ENCODE data around the gene NBPF3.

The NBPF3 gene

DNA sequence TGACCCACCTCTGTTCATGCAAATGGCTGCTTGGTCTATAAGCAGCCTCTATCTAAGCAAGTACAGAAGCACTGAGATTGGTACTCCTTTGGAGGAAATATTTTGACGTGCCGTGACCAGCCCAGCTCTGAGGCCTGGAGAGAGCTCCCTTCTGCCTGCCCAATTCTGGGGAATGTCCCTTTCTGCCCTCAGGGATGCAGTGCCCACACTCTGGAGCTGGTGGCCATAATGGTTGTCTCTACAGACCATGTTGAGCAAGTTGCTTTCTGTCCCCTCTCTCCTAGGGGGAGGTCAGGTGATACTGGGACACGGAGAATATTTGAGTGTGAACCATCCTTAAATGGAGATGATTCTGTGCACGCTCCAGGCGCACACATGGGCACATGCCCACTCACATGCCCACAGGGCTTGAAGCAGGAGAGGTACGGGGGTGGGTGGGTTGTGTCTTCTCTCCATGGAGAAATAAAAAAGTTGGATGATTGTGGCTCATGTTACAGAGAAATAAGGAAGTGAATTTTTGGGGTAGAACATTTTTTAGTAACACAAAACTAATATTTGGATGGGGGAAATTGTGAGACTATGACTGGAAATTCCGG, 55.4 kb downstream of the NBPF3 start:
- DNase-seq (ENCODE audit: low read depth) = no peak

GRCh38 chr1:21496063-21496462, 56.1 kb downstream of the NBPF3 start:
- no peak for DNase-seq (ENCODE audit: low read depth)

DNA sequence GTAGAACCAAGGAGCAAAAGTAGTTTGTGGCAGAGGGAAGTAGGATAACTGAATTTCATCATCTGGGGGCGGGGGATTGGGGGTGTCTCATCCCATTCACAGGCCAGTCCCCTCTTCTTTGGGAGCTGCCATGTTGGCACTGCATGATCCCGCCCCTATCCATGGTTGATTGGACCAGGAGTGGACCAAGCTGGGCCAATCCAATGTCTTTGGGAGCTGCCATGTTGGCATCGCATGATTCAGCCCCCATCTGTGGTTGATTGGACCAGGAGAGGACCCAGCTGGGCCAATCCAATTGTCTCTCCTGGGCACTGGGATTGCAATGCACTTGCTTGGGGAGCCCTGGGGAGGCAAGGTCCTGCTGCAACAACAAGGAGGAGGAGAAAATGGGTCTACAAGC, 56.9 kb downstream of the NBPF3 start:
- DNase-seq (ENCODE audit: low read depth) = no peak

DNA sequence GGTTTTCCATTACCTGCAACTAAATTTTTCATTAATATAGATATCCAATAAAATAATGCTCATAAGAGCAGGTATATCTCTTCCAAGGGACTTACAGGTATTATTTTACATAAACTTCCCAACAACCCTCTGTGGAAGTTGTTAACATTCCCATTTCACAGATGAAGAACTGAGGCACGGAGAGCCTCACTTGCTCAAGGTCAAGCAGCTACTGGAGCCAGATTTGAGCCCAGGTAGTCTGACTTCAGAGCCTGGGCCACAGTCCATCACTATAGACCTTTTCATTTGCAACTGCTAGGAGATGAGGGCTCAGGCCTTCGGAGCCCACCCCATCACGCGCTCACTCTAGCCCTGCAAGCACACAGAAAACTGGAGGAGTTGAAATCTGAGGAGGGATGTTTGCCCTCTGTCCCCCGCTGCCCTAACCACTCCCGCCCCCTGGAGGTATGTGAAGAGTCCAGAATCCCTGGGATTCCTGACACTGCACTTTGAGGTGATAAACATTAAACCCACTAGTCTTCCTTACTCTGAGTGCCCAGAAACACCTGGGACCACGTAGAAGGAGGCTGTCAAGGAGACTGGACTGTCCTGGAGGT, 57.6 kb downstream of the NBPF3 start:
- no peak for DNase-seq (ENCODE audit: low read depth)

- DNase-seq (ENCODE audit: low read depth) = no peak
Observed at GRCh38 chr1:21499283-21499950, 59.5 kb downstream of the NBPF3 start.

DNA sequence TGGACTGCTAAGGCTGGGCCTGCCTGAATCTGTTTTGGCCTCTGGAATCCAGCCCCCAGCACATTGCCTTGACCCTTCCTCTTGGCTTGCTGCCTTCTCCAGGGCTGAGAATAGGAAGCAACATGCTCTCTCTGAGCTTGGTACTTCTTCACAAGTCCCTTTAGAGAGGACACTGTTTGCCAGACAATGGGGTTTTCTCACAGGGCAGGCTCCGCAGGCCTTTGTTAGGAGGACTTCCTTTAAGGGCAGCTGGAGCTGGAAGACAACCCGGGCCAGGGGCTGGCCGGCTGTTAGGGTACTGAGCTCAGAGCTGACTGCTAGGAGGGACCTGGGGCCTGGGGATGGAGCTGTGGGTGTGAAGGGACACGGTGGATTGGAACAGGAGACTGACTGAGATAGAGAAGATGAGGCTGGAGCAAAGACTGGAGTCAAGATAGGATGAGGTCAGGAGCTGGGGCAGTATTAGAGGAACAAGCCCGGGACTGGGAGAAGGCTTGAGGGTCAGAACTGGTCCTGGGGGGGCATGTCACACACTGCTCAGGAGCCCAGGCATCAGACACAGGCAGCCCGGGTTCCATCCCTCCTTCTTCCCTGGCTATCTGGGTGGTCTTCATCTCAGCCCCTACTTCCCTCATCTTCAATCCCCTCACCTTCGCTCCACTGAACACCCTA, 63.9 kb downstream of the NBPF3 start:
- no peak for DNase-seq (ENCODE audit: low read depth)

GRCh38 chr1:21506804-21507203, 66.9 kb downstream of the NBPF3 start:
- no peak for DNase-seq (ENCODE audit: low read depth)

- DNase-seq (ENCODE audit: low read depth) = no peak
Observed at GRCh38 chr1:21507511-21508270, 67.8 kb downstream of the NBPF3 start.

DNA sequence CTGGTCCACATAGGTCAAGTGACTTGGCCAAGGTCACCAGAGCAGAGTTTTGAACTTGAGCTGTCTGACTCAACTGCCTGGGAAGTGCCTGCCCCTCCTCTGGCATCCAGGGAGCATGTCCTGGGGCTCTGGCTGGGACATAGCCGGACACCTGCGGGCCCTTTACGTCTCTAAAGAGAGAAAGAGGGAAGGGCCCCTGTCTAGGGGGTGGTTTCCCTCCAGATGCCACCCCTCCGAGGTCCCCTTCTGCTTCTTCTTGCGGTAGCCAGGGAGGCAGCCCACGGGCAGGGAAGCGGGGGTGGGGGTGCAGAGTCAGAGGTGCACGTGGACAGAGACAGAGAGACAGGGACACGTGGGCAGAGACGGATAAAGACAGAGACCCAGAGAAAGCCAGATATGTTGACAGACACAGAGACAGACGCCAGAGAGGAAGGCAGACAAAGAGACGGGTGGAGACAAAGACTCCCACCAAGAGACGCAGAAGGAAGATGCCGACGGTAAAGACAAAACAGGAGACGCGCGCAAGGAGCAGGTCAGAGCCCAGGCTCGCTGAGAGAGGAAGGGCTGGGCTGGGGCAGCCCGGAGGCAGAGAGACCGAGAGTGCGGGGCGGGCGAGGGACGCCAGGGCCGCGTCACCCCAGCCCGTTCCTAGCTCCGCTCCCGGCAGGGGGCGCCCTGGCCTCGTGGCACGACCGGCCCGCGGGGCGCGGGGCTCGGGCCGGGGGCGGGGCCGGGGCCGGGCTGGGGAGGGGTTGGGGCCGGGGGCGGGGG, 68.8 kb downstream of the NBPF3 start:
- DNase-seq (ENCODE audit: low read depth) = no peak

GRCh38 chr1:21509351-21510112, 69.6 kb downstream of the NBPF3 start, which contains the start of gene ALPL:
ALPL (plus strand) TSS chr1:21509423; CDS start chr1:21554082, 44,659 bp downstream.
- DNase-seq (ENCODE audit: low read depth) = no peak

- DNase-seq (ENCODE audit: low read depth) = no peak
Observed at GRCh38 chr1:21510113-21510493, 70.2 kb downstream of the NBPF3 start.

- no peak for DNase-seq (ENCODE audit: low read depth)
Observed at GRCh38 chr1:21510885-21511578, 71.1 kb downstream of the NBPF3 start.

GRCh38 chr1:21511579-21512522, 71.9 kb downstream of the NBPF3 start:
- peak; percentile 89 for DNase-seq (ENCODE audit: low read depth)

GRCh38 chr1:21514245-21514644, 74.3 kb downstream of the NBPF3 start:
- no peak for DNase-seq (ENCODE audit: low read depth)

DNA sequence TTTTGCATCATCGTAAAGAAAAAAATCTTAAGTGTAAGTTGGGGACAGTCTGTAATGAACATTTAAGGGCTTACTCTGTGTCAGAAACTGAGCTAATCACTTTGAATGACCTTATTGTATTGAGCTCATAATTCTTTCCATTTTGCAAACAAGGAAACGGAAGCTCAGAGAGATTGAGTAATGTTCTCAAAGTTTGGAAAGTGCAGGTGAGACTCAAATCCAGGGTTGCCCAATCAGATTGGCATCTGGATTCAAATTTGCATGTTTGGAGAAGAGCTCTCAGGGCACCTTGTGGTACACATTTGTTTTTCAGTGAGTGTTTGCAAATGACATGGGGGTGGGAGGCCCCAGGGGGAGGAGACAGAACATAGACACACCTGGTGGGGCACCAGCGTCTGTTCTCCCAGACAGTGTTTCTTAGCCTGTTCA, 77.2 kb downstream of the NBPF3 start:
- DNase-seq (ENCODE audit: low read depth) = no peak

DNA sequence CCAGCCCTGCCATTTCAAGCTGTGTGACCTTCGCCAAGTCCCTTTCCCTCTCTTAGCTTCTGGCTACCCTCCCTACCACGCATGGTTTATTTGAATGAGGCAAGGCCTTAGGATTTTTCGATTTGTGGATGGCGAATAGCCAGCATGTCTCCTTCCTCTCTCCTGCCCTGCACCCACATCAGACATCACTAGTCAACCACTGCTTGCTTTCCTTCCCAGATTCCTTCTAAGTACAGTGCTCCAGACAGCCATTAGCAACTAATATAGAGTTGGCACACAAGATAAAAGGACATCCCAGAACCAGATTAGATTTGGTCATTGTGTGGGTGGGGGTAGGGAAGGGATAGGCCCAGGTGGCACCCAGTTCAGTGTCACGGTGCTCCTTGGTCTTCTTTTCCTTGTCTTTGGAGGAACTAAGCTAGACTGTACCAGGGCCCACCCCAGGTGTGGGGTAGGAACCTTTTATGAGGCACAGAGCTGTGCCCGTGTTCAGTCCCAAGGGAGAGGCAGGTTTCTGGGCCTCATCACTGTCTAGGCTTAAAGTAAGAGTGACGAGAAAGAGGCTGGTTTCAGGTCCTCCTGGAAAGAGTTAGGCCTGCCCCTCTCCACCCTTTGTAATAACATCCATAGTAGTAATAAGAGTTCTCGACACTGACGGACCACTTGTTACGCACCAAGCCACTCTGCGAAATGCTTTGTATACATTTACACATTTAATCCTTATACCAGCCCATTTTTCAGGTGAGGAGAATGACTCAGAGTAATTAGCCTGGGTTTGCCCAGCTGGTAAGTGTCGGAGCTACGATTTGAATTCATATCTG, 77.9 kb downstream of the NBPF3 start:
- no peak for DNase-seq (ENCODE audit: low read depth)

DNA sequence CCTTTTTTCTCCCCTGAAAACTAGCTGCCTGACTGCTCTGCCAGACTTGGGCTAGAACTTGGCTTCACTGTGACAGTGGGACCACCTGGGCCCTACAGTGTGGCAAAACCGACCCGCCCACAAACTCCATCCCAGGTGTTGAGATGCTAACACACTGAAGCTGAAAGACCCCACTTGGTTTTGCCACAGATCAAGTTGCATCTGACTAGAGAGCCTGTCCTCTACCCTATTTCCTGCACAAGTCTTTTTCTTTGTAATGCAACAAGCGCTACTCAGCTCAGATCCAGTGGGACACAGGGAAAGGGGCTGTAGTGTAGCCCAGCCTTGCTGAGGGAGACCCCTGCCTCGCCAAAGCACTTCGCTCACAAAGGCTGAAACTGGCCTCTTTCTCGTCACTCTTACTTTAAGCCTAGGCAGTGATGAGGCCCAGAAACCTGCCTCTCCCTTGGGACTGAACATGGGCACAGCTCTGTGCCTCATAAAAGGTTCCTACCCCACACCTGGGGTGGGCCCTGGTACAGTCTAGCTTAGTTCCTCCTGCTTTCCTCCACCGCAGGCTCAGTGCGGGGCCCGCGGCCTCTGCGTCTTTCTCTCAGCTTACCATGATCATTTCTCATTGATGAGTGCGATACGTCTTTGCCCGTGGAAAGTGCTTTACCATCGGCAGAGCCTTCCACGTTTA, 79.0 kb downstream of the NBPF3 start:
- DNase-seq (ENCODE audit: low read depth) = no peak

Data from fibroblast of the conjunctiva (primary cell).